Measurements from ENCODE around the gene CPED1. TPM values are rescaled to one million over a fixed set of nuclear protein-coding genes. Genes with fewer than 3 reads are reported as not detected.
"Not testable (repeated sequence)": the region's sequence is repeated elsewhere in the genome, so short reads cannot be mapped to it uniquely, and the experiment has no call there.

The CPED1 gene
- total RNA-seq, 1 experiment from 2014 or later = 33.6 TPM

DNA sequence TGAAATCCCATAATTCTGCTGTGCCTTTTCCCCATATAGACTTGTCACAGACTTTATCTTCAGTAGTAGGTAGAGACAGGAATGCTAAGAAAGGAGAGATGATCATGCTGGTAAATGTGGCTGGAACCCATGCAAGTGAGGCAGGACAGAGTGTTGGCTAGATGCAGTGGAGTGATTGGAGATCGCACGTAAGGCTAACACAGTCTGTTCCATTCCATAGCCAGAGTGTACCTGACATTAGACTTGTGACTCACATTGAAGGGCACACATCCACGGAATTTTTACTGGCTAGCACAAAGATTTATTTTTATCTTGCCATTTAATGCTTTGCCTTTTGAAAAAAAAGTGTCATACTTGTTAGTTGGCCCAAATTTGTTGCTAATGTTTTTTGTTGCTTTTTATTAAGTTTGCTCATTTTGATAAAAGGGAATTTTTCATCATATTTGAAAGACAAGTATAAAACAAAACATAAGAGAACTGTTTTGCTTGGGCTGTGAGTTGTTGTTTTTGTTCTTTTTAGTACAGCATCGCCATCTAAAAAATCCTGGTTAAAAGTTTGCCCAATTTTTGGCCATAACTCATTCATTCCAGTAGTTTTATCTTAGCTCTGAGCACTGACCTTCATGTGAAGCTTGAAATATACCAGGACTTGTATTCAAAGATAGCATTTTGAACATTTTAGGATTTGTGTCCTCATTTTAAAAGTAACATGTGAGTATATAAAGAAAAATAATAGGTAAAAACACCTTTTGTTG lies 81.0 kb downstream of the CPED1 start:
- DNase-seq (ENCODE audit: low read depth) = no peak

DNA sequence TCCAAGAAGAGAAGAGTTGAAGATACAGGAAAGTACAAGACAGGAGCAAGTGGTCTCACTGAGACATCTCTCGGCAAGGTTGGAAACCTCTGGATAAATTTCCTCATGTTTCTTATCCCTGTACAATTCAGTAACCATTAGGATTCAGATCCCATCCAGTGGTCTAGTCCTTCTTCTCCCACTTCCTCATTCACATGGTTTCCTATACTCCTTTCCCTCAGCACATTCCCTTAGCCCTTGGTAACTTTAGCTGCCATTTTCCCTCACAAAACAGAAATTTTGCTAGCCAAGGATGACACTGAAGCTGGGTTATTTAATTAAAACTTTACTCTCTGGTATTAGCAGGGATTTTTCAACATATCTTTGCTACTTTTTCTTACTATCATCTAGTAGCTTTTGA lies 82.6 kb downstream of the CPED1 start:
- DNase-seq (ENCODE audit: low read depth) = no peak

DNA sequence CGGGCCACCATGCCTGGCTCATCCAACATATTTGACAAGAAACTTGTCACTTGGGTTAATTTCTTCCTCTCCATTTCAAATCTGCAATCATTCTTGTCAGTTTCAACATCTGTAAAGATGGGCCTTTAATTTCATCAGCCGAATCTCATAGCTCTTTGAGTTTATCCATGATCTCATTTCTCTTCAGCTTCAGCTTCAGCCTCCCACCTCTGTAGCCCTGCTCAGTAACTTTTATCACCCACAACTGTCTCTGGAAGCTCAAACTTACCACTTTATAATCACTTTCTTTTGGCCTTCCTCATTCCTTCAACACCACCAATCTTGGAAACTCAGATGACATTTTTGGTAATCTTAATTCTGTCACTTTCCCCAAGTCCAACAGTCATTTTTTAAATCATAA lies 83.2 kb downstream of the CPED1 start:
- DNase-seq (ENCODE audit: low read depth) = no peak

DNA sequence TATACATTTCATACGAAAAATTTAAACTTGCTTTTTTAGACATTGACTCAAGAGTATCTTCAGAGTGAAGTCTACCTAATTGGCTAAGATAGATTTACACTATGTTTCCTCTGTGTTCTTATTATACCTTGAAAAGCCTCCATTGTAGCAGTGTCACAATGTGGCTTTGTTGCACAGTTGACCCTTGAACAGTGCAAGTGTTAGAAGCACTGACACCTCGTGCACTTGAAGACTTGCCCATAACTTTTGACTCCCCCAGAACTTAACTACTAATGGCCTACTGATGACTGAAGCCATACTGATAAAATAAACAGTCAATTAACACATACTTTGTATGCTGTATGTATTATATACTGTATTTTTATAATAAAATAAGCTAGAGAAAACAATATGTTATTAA lies 84.3 kb downstream of the CPED1 start:
- DNase-seq (ENCODE audit: low read depth) = no peak

DNA sequence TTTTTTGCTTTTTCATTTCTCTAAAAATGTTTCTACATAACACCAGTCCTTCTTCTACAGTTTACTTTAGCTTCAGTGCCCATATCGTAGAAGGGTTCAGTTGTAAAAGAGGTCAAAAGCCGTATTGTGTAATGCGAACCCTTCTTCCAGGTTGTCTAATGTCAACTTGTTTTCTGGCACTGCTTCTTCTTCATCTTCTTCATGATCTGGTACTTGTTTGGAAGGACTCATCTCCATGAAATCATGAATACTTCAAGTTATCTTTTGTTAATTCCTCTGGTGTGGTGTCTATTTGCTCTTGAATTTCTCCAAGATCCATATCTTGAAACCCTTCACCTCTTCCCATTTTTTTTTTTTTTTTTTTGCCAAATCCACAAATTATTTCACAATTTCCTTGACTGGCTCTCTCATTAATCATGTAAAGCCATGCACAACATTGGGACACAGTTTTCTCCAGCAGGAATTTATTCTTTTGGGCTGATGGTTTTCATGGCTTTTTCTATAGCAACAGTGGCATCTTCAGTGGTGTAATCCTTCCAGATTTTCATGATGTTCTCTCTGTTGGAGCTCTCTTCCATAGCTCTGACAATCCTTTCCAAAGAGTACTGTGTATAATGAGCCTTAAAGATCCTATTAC lies 85.1 kb downstream of the CPED1 start:
- DNase-seq (ENCODE audit: low read depth) = no peak

DNA sequence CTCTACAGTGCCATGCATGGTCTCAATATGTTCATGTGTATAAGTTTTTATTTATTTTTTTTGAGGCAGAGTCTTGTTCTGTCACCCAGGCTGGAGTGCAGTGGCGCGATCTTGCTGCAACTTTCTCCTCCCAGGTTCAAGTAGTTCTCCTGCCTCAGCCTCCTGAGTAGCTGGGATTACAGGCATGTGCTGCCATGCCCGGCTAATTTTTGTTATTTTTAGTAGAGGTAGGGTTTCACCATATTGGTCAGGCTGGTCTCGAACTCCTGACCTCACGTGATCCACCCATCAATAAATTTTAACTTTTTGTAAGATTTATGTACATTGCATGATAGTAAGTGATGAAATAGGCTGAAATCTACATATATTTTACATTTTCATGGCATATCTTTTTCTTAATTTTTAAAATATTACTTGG lies 86.9 kb downstream of the CPED1 start:
- not testable (repeated sequence) for DNase-seq (ENCODE audit: low read depth)

DNA sequence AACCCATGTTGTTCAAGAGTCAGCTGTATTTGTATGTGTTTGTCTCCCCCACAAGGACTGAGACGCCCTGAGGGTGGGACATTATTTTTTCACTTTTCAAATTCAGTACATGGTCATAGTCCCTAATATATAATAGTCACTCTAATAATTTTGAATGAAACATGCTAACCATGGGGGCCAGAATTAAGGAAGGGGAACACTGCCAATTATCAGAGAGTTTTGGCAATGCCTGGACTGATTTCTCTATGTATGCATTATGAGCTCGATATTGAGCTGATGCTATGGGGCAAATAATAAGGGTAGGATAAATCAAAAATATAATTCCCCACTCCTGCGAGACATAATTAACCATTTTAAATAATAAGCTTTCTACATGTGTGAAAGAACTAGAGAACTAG lies 87.4 kb downstream of the CPED1 start:
- no peak for DNase-seq (ENCODE audit: low read depth)

DNA sequence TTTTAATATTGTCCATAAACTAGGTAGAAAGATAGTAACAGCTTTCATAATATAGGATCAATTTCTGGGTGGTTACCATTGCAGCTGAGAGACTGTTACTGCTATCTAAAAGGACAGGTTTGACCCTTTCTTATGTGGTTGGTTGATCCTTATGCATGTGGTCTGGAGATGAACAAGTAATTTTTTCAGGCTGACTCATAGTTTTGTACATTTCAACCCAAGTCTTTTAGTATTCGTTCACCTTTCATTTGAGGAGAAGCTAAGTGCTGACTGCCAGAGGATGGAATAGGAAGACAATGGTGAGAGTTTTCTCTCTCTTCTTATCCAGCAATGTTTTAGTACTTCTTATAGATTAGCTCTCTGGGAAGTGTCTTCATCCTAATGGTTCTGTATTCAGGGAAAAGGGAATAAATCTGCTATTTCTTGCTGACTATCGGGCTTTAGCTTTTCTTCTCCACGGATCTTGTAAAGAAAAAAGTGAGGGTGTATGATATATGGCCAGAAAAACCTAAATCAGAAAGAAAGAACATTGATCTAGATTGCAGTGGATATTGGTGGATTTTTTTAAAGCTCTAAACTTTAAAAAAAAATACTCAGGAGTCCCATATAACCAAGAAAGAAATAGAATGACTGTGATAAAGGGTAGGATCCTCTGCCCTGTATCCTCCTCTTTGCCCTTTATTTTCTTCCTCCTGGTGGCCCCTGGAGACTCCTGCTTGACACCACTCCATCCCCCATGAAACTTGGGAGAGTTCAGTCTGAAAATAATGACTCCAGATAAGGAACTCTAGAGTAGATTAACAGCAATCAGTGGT lies 88.0 kb downstream of the CPED1 start:
- DNase-seq (ENCODE audit: low read depth) = peak; percentile 85

DNA sequence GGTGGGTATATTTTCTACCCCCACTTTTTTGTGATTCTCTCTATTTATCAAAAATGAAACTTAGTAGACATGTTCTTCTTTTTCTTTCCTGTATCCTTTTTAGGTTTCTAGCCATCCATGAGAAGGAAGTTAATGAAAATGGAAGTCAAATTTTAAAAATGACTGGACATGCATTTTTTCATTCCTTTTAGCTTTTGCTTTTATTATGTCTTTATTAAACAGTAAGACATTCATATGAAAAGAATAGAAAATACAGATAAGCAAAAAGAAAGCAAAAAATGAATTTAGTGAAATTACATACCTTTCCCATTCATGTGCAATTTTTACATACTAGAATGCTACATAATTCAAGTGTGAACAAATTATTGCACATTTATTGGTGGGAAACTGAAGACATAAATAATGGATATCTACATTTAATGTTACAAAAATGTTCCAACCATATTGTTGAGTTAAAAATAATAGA lies 88.7 kb downstream of the CPED1 start:
- DNase-seq (ENCODE audit: low read depth) = no peak

DNA sequence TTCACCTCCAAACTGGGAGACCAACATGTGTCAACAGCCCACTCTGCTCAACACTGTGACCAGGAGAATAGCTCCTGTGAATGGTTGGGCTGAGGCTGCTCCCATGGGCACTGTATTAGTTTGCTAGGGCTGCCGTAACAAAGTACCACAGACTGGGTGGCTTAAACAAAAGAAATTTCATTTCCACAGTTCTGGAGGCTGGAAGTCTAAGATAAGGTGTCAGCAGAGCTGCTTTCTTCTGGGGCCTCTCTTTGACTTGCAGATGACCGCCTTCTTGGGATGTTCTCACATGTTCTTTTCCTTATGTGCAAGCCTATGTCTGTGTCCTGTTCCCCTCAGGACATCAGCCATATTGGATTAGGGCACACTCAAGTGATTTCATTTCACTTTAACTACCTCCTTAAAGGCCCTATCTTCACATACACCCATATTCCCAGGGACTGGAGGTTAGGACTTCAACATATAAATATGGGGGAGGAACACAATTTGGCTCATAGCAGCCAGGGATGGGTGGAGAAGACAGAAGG lies 90.3 kb downstream of the CPED1 start:
- no peak for DNase-seq (ENCODE audit: low read depth)

DNA sequence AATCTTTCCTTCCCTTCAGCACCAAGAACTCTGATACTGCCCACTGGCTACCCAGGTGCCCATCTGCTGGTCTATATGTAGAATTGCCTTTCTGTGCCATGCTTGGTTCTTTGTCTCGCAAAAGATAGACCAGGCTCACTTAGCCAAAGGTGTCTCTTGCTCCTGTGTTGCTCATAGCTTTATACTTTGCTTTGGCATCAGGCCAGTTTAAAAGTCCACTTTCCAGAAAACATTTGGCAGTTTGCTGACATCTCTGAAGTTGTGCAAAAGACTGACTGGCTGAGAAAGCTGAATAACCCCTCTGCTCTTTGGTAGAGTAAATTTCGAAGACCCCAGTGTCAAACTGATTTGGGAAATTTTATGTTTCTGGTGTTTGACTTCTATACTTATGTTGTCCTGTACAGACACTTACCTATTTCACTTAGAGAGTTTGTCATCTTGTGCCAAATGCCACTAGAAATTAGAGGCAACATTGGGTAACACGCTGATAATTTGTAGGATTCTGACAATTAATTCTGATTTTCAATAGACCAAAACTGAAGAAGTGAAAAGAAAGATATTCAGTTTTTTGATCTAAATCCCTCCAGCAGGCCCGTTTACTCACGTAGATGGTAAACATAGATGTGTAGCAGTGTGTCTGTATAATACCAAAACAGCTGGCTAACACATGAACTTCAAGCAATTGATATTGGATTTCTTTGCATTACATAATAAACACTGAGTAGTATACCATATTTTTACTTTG lies 91.1 kb downstream of the CPED1 start:
- DNase-seq (ENCODE audit: low read depth) = peak; percentile 16

DNA sequence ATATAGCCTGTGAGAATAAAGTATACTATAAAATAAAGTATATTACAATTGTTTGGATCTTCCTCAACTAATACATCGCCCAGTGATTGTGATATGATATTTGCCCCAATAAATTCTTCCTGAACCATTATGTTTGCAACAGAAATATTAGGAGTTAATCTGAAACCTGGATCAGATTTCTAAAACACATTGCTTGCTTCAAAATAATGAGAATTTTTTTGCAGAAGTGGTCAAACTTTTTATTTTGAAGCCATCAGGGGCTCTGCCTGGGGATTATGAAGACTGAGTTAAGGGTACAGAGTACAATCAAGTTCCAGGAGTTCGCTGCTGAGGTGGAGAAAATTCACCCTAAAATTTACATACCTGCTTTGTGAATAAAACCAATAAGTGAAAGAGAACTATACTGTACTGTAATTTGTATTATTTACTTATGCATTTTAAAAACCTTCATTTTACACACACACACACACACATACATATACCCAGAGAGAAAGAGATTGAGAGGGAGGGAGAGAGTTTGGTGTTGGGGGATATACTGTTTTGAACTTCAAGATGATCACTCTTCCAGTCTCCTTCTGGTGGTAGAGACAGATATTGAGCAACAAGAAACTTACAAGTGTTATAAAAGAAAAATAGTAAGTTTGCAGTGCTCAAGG lies 91.9 kb downstream of the CPED1 start:
- no peak for DNase-seq (ENCODE audit: low read depth)

DNA sequence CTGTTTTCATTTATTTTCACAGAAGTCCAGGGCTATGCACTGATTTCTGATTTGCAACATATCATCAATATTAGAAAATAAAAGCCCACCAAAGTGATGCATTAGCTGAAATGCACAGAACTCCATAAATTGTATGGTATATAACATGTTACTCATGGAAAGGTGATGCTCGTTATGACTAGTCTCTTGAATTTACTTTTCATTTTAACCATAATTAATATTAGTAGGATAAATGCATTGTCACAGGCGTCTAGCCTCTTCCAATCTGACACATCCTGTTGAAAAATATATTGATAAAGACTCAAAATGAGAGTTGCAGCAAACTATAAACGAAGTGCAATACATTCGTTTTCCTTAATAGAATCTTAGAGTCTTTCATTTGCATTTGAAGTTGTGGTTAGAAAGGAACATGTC lies 92.4 kb downstream of the CPED1 start:
- no peak for DNase-seq (ENCODE audit: low read depth)

DNA sequence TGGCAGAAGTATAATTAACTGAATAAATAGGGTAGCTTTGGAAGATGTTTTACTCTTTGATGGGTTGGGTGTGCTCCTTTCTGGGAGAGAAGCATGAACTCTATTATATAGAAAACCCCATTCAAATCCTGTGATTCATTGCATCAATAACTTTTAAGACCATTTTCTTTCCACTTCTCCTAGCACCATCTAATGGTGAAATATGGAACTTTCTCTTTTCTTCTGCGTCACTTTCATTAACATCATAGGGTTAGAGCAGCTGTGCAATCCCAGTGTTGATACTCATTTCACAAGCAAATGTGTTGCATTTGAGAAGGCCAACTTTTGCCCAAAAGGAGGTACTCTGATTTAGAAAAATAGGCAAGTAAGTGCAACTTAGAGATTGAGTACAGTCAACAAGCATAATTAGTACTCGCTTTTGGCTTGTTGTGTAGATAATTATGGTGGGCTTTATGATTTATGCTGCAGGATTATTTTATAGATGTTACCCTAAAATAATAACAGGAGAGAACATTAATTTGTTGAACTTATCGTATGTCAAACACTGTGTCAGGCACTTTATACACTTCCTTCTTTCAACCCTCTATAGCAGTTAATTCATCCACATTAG lies 92.9 kb downstream of the CPED1 start:
- DNase-seq (ENCODE audit: low read depth) = peak; percentile 75

DNA sequence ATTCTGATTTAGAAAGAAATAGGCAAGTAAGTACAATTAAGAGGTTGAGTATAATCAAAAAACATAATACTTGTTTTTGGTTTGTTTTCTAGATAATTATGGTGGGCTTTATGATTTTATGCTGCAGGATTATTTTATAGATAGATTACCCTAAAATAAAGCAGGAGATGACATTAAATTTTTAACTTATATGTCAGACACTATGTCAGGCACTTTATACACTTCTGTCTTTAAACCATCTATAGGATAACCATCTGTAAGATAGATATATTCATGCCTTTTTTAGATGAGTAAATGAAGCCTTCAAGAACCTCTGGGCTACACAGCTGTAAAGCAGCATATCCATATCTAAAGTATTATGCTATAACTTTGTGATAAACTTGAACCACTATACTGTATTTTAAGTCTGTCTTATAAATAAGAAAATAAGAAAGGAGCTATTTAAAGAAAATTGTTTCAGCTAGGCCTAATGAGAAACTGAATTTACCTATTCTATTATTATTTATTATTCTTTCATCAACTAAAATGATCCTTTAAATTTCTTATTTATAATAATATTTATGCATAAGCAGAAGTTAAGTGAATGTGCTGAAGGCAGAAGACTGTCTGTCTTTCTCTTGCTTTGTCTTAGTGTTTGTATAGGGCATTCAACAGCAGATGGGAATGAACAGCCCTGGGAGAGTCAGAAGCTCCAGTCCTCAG lies 94.0 kb downstream of the CPED1 start:
- no peak for DNase-seq (ENCODE audit: low read depth)

DNA sequence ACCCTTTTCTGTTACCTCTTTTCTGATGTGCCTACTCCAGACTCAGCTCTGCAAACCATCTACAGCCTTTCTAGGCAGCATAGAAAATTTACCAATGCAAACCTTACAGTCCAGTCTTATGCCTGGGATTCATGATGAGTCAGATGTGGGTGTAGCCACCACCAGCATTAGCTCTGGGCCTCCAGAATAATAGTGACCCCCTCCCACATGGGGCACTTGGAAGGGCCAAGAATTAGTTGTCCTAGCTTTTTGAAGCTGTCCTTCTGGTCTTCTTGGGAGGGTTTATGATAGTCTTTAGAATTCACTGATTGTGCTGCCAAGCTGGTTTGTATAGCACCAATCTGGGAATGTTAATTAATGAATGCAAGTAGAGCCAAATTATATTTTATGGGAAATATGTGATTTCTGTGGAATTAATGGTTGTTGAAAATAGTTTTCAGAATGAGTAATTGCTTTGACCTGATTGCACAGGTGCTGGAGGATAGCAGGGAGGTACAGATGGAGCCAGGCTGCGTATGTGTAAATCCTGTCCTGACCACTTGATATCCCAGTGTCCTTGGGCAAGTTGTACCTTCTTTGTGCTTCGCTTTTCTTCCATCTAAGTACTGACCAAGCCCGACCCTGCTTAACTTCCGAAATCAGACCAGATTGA lies 94.8 kb downstream of the CPED1 start:
- DNase-seq (ENCODE audit: low read depth) = peak; percentile 80

DNA sequence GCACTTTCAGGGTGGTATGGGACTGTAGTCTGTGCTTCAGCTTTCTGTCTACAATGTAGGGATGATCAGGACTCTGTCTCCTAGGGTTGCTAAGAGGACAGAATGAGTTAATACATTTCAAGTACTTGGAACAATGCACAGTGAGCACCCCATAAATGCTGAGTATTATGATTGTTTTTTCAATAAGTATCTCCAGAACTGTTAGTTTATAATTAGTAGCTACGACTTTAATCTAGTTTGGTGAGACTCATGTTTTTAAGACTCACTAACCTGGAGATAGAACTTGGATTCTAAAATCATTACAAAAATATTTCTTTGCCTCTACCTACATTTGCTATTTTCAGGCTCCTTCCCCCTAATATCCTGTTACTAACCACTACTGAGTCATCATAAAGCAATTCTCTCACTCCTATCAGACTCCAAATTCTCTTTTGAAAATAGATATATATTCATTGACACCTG lies 95.3 kb downstream of the CPED1 start:
- DNase-seq (ENCODE audit: low read depth) = peak; percentile 36

DNA sequence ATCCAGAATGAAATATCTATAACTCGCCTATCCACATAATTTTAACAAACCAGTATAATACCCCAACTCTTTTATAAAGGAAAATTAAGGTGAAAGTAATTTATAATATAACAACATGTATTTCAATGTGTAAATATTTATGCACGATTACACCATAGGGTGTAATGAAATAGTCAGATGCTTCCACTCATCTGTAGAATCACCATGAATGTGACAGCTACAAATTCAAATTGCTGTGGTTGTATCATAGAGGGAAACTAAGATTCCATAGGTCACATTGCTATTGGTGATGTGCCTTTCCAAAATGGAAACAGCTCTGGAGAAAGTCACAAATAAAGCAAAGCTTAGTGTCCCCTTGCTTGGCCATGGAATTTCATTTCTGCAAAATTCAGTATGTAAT lies 95.7 kb downstream of the CPED1 start:
- DNase-seq (ENCODE audit: low read depth) = no peak

DNA sequence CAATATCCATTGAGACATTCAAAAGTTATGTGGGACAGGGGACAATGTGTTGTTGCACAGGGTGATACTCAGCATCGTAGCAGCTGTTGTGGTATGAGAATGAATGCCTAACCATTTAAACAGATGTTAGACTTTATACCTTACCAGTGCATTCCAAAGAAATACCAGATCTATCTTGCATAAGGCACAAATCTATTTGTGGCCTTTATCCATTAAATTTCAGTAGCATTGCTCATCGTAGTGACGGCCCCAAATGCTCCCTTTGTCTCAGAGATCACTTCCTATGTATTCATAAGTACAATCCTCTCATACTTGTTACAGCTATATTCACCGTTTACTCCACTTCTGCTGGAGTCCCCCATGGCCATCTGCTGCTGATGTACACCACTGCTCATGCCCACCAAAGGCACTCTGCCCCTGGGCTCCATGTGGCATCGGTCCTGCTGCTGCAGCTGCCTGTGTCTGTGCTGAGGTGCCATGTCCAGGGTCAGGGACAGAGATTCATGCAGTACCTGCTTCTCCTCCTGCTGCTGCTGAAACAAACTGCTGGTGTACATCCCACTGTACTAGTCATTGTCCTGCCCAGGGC lies 96.3 kb downstream of the CPED1 start:
- DNase-seq (ENCODE audit: low read depth) = peak; percentile 93
